Limb (tissue), 2 donors: ENCODE data around the gene DLX4.
A peak's percentile ranks its signal among the peaks of the same experiment; 100 is the strongest.

Experiments
- DNase-seq, 2 donors: peaks; one replicate each; pipeline ENCODE4 v3.0.0-alpha.2; 2016; ENCODE audit errors: extremely low spot score in 2 of 2

Gene DLX4

DNA sequence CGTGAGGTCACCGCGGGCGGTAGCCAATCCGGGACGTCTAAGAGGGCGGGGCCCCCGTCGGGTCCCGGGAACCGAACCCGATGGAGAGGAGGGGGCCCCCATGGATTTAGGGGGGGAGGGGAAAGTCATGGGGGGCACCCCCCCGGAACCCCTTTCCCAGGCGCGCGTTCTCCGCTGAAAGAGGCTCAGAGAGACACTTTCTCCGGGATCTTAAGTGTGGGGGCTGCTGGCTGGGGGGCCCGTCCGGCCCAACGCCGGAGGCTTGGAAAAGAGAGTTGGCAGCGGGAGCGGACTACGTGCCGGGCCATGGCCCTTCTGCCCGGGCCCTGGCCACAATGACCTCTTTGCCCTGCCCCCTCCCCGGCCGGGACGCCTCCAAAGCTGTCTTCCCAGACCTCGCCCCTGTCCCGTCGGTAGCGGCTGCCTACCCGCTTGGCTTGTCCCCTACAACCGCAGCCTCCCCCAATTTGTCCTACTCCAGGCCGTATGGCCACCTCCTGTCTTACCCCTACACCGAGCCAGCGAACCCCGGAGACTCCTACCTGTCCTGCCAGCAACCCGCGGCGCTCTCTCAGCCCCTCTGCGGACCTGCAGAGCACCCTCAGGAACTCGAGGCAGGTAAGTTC, at the start of gene DLX4:
DLX4 (plus strand) TSS at position 57 of the 626 bp plus-strand sequence; CDS start at position 336, 279 bp downstream.
- DNase-seq = peak in 1 of 2 donors; percentile 46

DNA sequence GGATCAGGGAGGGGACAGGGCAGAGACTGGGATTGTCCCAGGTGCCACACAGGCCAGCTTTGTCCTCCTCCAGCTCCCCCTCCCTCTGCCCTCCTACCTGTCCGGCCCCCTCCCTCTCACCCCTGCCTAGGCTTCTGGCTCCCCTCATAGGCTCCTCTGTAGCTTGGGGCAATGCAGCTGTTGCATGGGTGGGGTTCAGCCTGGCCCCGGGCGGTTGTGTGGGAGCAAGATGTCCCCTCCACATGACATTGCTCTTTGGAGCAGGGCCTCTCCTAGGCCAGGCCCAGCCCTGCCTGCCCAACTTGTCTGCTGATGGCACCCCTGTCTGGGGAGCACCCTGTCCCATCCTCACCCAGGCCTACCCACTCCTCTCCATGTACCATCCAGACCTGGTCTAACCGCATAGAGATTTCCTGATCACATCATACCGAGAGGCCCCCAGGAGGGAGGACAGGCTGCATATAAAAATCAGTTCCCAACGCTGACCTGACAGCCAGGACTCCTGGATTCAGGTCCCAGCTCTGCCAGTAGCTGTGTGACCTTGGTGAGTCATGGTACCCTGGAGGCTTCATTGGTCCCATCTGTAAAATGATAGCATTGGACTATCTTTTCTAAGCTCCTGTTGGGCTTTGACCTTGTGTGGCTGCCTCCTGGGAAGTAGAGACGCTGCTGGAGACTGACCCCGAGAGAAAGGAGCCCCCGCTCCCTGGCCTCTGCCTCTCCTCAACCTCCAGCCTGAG, 48.8 kb upstream of the DLX4 start:
- DNase-seq = no peak

GRCh38 chr17:49922095-49922494, 46.9 kb upstream of the DLX4 start:
- no peak for DNase-seq

- DNase-seq = no peak
These were observed 44.9 kb upstream of the DLX4 start for GRCh38 chr17:49924116-49924515.

- DNase-seq = no peak
These were observed 44.4 kb upstream of the DLX4 start for GRCh38 chr17:49924589-49924988.

- DNase-seq = no peak
These were observed 43.1 kb upstream of the DLX4 start for GRCh38 chr17:49925921-49926320.

DNA sequence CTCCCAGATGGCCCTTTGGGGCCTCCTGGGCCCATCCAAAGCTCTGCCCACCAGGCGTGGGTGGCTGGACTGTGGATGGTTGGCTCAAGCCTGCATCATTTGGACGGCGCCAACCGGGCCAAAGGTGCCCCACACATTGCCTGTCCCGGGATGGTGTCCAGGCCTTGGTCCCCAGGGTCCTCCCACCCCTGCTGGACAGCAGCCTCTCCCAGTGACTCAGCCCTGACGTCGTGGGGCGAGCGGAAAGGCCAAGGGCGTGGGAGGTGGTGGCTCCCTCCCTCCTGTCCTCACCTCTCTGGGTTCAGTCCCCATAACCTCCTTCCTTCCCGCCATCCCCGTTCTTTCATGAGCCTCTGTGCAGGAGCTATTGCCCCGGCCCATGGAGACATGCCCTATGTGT, 42.1 kb upstream of the DLX4 start:
- DNase-seq = no peak

GRCh38 chr17:49928126-49928800, 40.7 kb upstream of the DLX4 start:
- no peak for DNase-seq

DNA sequence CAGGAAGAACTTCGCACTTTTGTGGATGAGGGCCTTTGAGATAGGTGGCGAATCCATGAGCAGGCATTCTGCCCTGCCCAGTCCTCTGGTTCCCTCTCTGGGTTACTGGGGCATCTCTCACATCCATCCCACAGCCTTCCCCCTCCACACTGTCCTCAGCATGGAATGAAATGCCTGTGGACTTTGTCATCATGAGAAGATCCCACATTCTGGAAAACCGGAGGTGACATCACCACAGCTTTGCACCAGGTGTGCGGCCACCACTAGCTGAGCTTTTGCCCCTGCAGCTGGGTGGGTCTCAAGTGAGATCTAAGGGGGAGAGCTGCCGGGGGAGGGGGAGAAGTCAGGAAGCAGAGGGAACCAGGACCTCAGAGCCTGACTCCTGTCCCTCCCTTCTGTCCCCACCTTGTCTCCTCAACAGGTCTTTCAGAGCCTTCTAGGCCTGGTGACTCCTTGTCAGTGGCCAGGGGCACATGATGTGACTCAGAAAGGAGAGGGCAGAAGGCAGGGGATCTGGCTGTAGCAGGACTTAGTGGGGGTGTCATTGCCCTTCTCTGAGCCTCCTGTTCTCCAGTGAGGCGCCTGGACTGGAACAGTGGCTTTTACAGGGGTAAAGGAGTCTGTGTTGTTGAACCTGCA, 40.0 kb upstream of the DLX4 start:
- no peak for DNase-seq

- DNase-seq = no peak
These were observed 38.1 kb upstream of the DLX4 start for GRCh38 chr17:49930880-49931279.

GRCh38 chr17:49931416-49932137, 37.4 kb upstream of the DLX4 start:
- no peak for DNase-seq

DNA sequence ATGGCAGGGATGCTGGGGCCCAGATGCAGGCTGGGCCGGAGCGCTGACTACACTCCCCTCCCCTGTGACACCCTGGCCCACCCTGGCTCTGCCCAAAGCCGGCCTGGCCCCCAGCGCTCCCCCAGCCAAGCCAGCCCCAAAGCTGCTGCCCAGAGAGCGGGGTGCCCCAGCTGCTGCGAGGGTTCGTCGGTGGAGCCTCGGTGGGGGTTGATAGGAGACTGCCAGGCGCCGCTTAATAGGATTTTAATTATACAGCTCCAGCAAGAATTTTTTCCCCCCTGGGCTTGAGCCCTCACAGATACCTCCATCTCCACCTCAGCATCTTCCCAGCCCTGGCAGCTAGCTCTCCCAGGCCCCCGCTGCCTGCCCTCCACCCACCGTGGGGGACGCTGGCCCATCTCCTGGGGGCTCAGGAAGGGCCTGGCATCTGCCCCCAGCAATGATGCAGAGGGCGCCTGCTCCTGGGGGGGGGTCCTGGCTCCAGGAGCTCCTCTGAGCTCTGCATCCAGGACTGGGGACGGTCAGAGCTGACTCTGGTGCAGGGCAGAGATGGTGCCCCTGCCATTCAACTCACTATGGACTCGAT, 36.8 kb upstream of the DLX4 start:
- no peak for DNase-seq

DNA sequence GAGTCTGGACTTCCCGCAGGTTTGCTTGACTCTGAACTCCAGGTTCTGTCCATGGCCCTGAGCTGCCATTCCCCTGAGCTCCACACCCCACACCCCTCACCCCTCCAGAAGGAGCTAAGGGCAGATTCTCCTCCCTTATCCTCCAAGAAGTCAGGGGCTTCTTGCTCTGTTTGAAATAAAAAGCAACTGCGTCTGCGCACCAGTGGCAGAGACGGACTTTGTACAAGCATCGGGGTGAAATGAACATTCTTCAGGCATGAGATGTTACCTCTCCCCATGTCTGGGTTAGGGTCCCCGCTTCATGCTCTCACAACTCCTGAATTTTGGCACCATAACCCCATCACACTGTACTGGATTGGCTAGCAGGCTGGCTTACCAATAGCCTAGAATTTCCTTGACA, 36.1 kb upstream of the DLX4 start:
- DNase-seq = no peak

DNA sequence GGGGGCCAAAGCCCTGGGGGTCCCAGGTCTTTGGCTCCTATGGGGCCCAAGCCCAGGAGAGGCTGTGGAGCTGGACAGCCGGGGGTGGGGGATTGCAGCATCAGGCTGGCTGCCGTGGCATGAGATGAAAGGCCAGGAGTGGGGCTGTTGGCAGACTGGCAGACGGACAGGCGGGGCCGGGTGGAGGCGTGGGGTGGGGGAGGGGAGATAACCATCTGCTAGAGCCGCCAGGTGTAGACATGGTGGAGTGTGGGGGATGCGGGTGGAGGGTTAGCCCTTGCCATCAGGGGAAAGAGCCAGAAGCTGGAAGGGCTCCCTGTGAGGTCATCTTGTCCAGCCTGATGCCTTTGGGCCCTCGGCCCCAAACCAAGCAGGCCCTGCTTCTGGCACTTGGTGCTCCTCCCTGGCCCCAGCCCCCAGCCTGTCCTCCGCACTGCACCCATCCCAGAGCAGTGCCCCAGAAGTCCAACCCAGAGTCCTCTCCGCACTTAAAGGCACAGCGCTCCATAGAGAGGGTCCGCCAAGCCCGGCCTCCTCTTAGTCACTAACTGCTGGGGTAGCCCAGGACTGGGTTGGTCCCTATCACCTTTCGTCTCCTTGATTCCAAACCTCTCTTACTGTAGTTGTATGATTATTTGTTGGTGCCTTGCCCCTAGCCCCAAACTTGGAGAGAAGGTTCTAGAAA, 33.3 kb upstream of the DLX4 start:
- DNase-seq = no peak

DNA sequence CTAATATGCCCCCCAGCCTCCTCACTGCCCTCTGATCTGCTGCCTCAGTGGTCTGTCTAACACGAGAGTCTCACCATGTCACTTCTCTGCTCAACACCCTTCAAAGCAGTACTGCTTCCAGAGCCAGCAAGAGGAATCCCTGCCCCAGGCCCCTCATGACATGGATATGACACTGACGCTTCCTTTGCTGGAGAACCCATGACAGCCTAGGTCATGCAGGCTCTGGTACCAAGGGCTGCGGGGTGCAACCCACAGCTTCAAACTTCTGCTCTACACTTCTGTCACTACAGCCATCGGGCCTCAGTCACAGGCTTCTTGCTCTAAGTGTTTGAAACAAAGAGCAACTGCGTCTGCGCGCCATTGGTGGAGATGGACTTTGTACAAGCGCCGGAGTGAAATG, 32.6 kb upstream of the DLX4 start:
- DNase-seq = no peak

DNA sequence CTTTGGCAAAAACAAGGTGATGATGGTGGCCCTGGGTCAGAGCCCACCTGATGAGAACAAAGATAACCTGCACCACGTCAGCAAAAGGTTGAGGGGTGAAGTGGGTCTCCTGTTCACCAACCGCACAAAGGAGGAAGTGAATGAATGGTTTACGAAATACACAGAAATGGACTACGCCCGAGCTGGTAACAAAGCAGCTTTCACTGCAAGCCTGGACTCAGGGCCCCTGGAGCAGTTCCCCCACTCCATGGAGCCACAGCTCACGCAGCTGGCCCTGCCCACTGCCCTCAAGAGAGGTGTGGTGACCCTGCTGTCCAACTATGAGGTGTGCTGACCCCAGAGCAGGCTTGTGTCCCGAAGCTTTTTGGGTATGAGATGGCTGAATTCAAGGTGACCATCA, 29.7 kb upstream of the DLX4 start:
- no peak for DNase-seq

GRCh38 chr17:49941427-49941826, 27.6 kb upstream of the DLX4 start:
- no peak for DNase-seq

DNA sequence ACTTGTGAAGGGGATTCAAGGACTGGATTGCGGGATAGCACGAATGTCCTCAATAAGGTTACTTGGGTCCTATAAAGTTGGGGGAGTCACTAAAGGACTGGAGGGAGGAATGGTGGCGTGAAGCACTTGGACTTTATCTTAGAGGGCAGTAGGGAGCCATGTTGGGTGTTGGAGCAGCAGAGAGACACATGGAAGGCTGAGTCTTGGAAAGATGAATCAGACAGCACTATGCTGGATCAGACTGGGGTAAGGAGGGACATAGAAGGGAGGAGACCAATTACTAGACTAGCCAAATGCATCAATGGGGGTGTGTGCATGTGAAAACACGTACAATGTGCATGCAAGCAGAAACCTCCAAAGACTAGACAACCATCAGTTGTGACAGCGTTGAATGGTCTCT, 26.0 kb upstream of the DLX4 start:
- no peak for DNase-seq

DNA sequence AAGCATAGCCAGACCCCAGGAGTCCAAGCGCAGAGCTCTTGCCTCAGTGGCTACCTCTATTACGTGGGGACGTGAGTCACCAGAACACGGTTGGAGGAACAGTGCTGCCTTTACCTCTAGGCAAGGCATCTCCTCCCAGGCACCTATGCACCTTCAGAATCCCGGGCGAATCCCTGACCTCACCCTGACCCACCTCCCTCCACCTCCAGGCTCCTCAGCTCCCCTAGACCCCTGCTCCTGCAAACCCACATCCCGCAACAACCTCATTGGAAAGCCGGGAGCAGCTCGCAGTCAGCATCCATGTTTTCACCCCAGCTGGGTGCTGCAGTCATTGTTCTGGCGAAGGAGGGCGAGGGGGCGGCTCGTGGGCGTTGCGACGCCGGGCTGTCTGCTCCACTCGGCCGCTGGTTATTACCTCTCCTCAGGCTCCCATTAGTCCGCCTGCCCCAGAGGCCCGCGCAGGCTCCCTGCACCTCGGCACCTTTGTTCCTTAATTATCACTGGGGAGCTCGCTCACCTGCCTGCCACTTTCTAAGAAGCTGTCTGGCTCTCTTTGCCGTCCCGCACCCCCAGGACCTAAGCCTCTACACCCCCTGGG, 24.6 kb upstream of the DLX4 start:
- no peak for DNase-seq

- no peak for DNase-seq
These were observed 22.8 kb upstream of the DLX4 start for GRCh38 chr17:49946208-49946607.
